ENCODE data around the gene TRIL. TPM values are rescaled to one million over a fixed set of nuclear protein-coding genes. Genes with fewer than 3 reads are reported as not detected.

TRIL gene
- total RNA-seq, 1 experiment from 2014 or later = not detected

DNA sequence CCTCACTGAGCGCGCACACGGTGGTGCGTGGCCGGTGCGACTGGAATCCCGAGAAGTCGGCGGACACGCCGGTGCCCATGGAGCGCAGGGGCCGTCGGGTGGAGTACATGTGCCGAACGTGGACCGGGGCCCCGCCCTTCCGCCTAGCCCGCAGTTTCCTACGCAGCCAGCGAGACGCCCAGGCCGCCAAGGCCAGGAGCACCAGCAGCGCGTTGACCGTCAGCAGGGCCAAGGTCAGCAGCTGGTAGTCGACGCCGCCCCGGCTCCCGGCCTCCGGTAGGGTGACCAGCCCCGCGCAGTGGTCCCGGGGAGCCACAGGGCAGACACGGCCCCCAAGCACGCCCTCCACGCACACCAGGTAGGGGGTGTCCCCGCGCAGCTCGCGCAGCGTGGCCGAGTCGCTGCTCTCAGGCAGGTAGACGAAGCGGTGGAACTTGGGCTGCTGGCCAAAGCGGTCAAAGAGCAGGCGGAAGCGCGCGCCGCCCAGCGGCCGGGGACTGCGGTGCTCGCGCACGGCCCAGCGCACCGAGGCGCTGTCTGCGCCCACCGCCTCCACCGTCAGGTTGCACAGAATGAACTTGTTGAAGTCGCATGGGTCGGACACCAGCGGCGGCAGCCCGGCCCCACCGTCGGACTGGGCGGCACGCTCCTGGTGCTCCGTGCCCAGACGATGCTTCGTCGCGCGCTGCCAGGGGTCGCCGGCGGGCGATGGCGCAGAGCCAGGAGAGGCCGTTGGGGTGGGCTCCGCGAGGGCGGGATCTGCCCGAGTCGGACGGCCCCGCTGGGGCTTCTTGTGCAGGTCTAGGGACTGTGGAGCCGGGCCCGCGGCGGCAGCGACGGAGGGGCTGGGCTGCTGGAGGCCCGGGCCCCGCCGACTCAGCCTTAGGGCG lies 2.2 kb downstream of the TRIL start:
- H3K9me3 ChIP-seq (ENCODE audit: insufficient read depth, low read depth) = peaks cover 5% of the 10 kb centered on the region; the same call in 1 of the 2 replicates
- H3K36me3 ChIP-seq (ENCODE audit: low read depth) = no peaks in the 10 kb centered on the region
- H2AFZ ChIP-seq = 0 out of 2 replicates have a peak overlapping the region, but pooled peaks have one; percentile 2
- H4K20me1 ChIP-seq (ENCODE audit: insufficient read depth) = no peaks in the 10 kb centered on the region
- no peaks in the 10 kb centered on the region for H3K9me2 ChIP-seq (ENCODE audit: insufficient read depth)
- peaks cover 13% of the 10 kb centered on the region for H3K4me1 ChIP-seq (replicated peaks; ENCODE audit: insufficient read depth)
- TF ChIP-seq, protein P1, sequence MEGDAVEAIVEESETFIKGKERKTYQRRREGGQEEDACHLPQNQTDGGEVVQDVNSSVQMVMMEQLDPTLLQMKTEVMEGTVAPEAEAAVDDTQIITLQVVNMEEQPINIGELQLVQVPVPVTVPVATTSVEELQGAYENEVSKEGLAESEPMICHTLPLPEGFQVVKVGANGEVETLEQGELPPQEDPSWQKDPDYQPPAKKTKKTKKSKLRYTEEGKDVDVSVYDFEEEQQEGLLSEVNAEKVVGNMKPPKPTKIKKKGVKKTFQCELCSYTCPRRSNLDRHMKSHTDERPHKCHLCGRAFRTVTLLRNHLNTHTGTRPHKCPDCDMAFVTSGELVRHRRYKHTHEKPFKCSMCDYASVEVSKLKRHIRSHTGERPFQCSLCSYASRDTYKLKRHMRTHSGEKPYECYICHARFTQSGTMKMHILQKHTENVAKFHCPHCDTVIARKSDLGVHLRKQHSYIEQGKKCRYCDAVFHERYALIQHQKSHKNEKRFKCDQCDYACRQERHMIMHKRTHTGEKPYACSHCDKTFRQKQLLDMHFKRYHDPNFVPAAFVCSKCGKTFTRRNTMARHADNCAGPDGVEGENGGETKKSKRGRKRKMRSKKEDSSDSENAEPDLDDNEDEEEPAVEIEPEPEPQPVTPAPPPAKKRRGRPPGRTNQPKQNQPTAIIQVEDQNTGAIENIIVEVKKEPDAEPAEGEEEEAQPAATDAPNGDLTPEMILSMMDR (conservative IDR thresholded peaks at IDR 0.05) = peak; percentile 50
- no peak for TF ChIP-seq EZH2 (IDR thresholded peaks at IDR 0.05; ENCODE audit: low read depth)
- H3K27me3 ChIP-seq (ENCODE audit: insufficient read depth, low read depth) = 0 out of 2 replicates have a peak, but pooled peaks cover 3% of the 10 kb centered on the region
- no peak for DNase-seq
- H3F3A ChIP-seq (ENCODE audit: insufficient read depth, low read depth) = no peaks in the 10 kb centered on the region
- intact Hi-C loops (cut with micrococcal nuclease; ENCODE audit: unreplicated experiment) = no loop called here
- peak overlapping the region; percentile 43; the same call in 1 of the 2 replicates for H3K4me3 ChIP-seq
- no peak overlapping the region for H3K27ac ChIP-seq
- no TSS peak for BruUV-seq (replicated peaks)
- no peaks in the 10 kb centered on the region for H3K79me2 ChIP-seq (ENCODE audit: low read depth)
- ChIA-PET POLR2A (ENCODE audit: unreplicated experiment) (no interaction called here), CTCF (no interaction called here)
- H3K4me2 ChIP-seq = peak overlapping the region; percentile 52; the same call in 1 of the 2 replicates

DNA sequence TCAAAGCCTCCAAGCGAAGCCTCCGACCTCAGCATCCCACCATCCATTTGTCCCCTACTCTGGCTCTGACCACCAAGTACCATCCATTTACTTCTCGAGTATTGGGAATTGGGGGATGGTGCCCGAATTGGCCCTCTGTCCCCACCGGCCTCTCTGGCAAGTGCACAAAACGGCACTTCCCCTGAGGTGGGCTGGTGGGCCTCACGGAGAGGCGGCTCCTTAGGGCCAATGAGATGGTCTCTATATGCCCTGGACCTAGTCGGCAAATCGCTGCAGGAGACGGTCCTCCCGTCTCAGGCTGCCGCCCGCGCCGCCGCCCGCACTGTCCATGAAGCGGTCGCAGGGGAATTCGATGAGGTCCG lies 2.8 kb downstream of the TRIL start:
- Histone ChIP-seq H3K27me3 (ENCODE audit: insufficient read depth, low read depth) (0 out of 2 replicates have a peak, but pooled peaks cover 6% of the 10 kb centered on the region), H3K36me3 (ENCODE audit: low read depth) (no peaks in the 10 kb centered on the region), H3K4me3 (no peak overlapping the region), H3K4me2 (no peak overlapping the region), H3K79me2 (ENCODE audit: low read depth) (no peaks in the 10 kb centered on the region), H4K20me1 (ENCODE audit: insufficient read depth) (no peaks in the 10 kb centered on the region), H2AFZ (no peak overlapping the region), H3F3A (ENCODE audit: insufficient read depth, low read depth) (no peaks in the 10 kb centered on the region), H3K27ac (no peak overlapping the region), H3K9me2 (ENCODE audit: insufficient read depth) (no peaks in the 10 kb centered on the region), H3K4me1 (replicated peaks; ENCODE audit: insufficient read depth) (peaks cover 7% of the 10 kb centered on the region), H3K9me3 (ENCODE audit: insufficient read depth, low read depth) (peaks cover 5% of the 10 kb centered on the region; the same call in 1 of the 2 replicates)
- ChIA-PET POLR2A (ENCODE audit: unreplicated experiment) (no interaction called here), CTCF (no interaction called here)
- BruUV-seq (replicated peaks) = no TSS peak
- DNase-seq = no peak
- intact Hi-C loops (cut with micrococcal nuclease; ENCODE audit: unreplicated experiment) = no loop called here
- TF ChIP-seq, protein P1 (conservative IDR thresholded peaks at IDR 0.05) = no peak
- no peak for TF ChIP-seq EZH2 (IDR thresholded peaks at IDR 0.05; ENCODE audit: low read depth)

DNA sequence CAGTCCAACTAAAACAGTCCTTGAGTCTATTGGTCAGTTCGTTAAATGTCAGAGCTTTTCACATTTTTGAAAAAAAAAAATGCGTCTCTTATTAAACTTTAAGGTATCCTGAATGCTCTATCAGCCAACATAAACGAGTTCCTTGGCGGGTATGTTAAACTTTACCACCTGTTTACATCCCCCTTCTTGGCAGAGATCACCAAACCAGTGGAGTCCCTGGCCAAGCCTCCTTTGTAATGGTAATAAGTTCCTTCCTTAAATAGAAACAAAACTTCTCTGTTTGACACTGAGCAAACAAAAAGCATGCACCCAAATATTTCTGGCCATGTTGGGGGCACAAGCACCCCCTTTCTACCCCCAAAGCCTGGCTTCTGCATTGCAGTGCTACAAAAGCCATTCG lies 3.2 kb downstream of the TRIL start:
- CTCF ChIA-PET = no interaction called here
- Histone ChIP-seq H3K4me3 (no peak overlapping the region), H4K20me1 (ENCODE audit: insufficient read depth) (no peaks in the 10 kb centered on the region), H3K79me2 (ENCODE audit: low read depth) (no peaks in the 10 kb centered on the region), H3K9me3 (ENCODE audit: insufficient read depth, low read depth) (peaks cover 5% of the 10 kb centered on the region; the same call in 1 of the 2 replicates), H3K36me3 (ENCODE audit: low read depth) (no peaks in the 10 kb centered on the region), H3K9me2 (ENCODE audit: insufficient read depth) (no peaks in the 10 kb centered on the region), H3F3A (ENCODE audit: insufficient read depth, low read depth) (no peaks in the 10 kb centered on the region), H3K27me3 (ENCODE audit: insufficient read depth, low read depth) (0 out of 2 replicates have a peak, but pooled peaks cover 6% of the 10 kb centered on the region), H3K4me2 (no peak overlapping the region), H3K4me1 (replicated peaks; ENCODE audit: insufficient read depth) (peaks cover 3% of the 10 kb centered on the region), H2AFZ (no peak overlapping the region), H3K27ac (no peak overlapping the region)
- intact Hi-C loops (cut with micrococcal nuclease; ENCODE audit: unreplicated experiment) = no loop called here
- DNase-seq = no peak
- no TSS peak for BruUV-seq (replicated peaks)
- TF ChIP-seq, protein P1 (conservative IDR thresholded peaks at IDR 0.05) = no peak
- no peak for TF ChIP-seq EZH2 (IDR thresholded peaks at IDR 0.05; ENCODE audit: low read depth)
- POLR2A ChIA-PET (ENCODE audit: unreplicated experiment) = no interaction called here
